Anterior cingulate cortex (tissue), 58 donors: ENCODE measurements around the gene PHRF1.
"Not testable (repeated sequence)": the region's sequence is repeated elsewhere in the genome, so short reads cannot be mapped to it uniquely, and the experiment has no call there.

ENCODE experiments used
- DNase-seq, 58 donors: peaks; one replicate each; lab custom pipeline; 2025; lab: John Stamatoyannopoulos, UW

PHRF1 gene

DNA sequence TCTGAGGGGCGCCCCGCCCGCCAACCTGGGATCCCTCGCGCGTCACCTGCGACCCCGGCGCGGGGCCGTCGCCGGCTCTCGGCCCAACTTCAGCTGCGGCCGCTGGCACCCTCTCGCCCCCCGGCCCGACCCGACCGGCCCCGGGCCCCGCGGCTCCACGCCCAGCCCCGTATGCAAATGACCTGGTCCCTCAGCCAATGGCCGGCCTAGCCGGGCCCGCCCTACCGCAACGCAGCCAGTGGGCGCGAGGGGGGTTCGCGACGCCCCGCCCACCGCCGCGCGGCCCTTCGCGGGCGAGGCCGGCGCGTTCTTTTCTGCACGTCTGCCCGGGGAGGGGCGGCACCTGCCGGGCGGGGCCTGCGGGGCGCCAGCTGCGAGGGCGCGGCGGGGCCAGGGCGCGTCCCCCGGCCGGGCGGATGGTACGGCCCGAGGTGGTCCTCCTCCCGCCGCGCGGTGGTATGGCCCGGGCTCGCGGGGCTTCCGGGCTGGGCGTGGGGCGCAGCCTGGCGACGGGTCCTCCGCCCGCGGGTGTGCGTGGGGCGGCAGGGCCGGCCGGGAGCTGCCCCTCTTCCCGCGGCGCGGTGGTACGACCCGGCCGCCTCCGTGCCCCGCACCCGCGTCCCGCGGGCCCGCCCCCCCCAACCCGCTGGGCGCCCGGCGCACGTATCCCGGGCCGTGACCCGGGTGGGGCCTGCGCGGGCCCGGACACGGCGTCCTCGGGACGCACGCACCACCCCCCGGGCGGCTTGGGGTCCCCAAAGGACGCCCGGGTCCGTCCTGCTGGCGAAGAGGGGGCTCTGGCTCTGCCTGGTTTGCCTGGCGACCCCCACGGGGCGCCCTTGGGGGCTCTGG lies 7.7 kb upstream of the PHRF1 start:
- DNase-seq: peak; percentile 15 to 94 (median 83)

DNA sequence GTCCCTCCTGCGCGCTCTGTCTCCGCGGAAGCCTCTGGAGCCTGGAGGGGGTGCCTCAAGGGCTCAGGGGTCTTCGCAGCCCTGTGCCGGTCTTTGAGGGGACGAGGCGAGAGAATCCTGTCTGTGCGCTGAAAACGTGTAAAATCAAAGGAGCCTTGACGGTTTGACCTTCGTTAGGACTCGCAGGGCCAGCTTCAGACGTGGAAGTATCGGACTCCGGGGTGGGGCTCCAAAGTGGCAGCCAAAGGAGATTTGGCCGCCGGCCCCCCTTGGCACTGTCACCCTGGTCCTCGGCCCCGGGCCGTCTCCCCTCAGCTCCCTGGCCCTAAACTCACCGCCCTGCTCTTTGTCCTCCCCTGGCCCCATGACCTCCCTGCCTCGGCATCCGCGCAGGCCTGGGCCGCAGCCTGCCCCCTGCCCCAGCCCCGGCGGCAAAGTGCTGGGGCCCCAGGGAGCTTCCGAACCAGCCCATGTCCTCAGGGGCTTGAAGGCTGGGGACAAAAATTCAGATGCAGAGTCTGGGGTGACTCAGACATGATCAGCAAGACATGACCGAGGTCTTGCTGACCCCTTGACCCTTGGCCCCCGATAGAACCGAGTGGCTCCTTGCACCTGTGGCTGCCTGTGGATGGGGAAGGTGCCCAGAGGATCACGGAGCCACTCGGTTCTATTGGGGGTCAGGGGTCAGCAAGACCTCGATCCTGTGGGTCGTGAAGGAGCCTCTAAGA lies 6.9 kb upstream of the PHRF1 start:
- no peak for DNase-seq

DNA sequence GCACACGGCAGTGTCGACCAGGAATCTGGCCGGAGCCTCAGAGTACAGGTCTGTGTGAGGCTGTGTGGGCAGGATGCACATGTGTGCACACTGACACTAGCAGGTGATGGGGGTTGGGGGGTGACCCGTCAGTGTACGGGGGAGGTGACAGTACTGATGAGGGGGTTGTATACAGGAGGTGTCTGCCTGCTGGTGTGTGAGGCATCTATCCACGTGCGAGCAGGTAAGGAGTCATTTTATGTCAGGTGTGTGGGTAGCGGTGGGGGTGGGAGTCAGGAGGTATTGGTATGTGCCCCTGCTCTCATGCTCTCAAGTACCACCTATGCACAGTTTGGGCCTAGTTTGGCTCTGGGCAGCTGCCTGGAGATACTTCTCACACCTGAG lies 4.5 kb upstream of the PHRF1 start:
- no peak for DNase-seq

DNA sequence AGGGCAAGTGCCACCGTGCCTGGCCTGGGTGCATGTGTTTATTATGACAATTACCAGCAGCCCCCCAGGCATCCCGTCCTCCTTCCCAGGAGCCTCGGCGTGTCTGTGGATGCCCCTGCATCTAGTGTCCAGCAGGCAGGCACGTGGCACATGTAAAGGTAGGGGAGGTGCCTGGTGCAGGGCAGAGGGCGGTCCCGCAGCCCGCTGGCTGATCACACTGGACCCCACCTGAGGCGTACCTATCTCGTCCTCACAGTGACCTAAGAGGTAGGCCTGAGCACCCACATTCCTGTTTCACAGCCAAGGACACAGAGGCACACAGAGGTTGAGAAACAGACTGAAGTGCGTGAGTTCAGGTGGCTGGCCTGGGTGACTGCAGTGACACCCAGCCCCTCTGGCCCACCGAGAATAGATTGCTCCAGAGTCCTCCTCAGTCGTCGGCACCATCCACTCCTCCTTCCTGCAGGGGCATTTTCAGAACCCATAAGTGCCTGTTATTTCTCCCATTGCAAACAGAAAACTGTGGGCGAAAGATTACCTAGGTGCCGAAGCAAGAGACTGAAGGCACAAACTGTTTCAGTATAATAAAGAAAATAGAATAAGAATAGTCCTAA lies 3.0 kb upstream of the PHRF1 start:
- no peak for DNase-seq

DNA sequence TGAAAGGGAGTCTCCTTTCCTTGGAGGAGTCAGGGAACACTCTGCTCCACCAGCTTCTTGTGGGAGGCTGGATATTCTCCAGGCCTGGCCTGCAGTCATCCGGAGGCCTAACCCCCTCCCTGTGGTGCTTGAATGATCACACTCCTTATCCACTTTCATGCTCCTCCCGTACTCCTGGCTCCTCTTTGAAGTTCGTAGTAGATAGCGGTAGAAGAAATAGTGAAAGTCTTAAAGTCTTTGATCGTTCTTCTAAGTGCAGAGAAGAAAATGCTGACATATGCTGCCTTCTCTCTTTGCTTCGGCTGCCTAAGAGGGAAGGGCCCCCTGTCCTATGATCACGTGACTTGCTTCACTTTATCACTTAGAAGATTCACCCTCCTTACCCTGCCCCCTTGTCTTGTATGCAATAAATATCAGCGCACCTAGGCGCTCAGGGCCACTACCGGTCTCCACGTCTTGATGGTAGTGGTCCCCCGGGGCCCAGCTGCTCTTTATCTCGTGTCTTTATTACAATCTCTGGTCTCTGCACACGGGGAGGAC lies 2.2 kb upstream of the PHRF1 start:
- DNase-seq: not testable (repeated sequence)

DNA sequence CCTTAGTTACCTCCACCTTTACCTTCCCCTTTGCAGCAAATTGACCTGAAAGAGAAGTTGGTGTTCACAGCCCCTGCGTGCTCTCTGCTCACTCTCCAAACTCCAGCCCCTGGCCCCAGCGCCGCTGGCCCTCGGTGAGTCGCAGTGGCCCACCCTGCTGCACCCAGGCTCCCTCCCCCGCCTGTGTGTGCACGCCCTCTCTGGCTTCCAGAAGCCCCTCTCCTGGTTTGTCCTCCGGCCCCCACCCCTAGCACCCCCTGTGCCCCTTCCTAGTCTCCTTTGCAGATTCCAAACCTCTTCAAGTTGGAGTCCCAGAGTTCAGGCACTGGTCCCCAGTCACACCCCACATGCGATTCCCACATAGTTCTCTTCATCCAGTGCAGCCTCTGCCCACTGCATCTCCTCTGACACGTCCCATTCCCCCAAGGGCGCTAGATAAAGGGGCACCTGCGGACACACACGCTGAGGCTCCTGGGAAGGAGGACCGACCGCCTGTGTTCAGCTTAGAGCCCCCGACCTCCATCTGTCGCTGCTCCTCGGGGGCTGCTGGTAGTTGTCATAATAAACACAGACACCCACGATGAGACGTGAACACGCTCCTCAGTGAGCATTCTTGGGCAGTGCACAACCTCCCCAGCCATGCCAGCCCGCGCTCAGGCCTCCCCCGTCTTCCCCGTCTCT lies 1.5 kb upstream of the PHRF1 start:
- DNase-seq: no peak

DNA sequence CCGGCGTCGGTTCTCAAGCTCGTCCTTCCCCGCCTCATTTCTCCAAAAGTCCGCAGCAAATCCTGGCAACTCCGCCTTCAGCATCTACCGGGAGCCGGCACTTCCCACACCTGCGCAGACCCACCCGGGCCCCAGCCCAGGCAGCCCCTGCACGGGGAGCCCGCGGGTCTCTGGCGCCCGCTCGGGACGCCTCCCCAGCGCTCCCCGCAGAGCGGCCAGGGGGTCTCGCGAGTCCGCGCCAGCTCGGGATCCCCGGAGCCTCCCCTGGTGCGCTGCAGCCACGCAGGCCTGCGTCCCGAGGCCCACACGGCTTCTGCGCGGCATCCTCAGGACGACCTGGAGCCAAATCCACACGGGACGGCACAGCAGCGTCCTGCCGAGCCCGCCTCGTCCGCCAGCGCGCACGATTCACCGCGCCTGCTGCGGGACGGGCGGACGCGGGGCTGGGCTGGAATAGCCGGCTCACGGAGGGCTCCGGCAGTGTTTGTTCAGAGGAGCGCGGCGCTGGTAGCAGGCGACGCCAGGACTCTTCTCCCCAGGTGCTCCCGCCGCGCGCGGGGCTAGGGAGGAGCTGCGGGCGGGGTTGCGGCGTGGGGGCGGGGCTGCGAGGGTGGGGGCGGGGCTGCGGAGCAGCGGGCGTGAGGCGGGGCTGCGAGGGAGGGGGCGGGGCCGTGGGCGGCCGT lies 816 bp upstream of the PHRF1 start:
- DNase-seq: peak in 4 of 58 donors; percentile 16 to 57 (median 48)

DNA sequence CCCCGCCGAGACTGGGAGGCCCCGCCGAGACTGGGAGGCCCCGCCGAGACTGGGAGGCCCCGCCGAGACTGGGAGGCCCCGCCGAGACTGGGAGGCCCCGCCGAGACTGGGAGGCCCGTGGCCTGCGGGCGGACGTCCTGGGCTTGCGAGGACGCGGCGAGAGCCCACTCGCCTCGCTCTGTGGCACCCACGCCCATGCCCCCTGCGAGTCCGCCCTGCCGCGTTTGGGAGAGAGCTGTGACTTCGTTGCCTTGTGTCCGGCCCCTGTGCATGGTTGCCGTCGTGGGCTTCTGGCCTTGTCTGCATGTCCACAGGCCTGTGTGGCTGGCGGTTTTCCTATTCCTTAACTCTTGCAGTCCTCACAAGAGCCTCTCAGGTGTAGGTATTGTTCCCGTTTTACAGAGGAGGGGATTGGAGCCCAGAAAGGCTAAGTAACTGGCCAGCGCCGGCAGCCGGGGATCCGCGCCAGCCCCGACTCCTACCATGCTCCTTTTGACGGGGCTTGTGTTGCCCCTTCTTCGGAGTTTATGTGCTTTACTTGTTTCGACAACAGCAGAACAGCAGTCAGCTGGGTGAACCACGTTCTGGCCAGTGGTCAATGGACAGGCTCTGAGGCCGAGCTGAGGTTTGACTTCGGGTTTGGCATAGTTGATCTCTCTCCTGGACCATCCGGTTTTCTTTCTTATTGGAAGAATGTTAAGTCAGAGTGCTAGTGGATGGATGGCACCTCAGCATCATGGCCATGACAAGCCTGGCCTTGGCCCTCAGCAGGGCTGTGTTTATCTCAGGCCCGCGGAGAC lies 741 bp downstream of the PHRF1 start:
- no peak for DNase-seq

DNA sequence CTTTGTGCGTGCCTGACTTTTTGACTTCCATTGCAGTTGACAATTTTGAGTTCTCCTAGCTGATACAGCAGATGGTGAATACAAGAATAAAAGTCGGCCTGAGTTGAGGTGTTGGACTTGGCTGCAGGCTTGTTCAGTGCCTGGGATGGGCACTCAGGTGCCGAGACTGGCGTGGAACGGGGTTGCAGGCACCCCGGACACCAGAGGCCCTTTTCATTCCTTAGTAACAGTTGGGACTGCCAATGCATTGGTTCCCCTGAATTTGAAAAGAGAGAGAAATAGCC lies 1.3 kb downstream of the PHRF1 start:
- DNase-seq: no peak

DNA sequence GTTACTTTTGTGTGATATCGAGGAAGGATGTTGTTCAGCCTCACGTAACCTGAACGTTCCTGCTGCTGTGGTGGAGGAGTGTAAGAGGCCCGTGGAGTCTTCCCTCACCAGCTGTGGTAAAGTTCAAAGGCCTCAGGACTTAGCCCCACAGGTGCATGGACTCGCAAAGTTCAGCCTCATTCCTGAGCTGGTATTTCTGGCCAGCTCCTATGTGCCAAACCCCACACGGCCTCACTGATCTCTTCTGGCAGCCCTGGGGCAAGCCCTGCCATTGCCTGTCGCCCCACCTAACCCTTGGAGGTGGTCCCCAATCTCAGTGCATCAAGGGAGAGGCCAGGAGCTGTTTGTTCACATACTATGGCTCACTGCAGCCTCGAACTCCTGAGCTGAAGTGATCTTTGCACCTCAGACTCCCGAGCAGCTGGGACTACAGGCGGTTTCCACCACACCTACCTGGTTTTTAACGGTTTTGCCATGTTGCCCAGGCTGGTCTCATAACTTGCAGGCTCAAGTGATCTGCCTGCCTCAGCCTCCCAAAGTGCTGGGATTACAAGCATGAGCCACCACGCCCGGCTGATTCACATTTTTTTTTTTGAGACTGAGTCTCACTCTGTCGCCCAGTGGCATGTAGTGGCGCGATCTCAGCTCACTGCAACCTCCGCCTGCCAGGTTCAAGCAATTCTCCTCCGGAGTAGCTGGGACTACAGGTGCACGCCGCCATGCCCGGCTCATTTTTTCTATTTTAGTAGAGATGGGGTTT lies 2.2 kb downstream of the PHRF1 start:
- DNase-seq: no peak

DNA sequence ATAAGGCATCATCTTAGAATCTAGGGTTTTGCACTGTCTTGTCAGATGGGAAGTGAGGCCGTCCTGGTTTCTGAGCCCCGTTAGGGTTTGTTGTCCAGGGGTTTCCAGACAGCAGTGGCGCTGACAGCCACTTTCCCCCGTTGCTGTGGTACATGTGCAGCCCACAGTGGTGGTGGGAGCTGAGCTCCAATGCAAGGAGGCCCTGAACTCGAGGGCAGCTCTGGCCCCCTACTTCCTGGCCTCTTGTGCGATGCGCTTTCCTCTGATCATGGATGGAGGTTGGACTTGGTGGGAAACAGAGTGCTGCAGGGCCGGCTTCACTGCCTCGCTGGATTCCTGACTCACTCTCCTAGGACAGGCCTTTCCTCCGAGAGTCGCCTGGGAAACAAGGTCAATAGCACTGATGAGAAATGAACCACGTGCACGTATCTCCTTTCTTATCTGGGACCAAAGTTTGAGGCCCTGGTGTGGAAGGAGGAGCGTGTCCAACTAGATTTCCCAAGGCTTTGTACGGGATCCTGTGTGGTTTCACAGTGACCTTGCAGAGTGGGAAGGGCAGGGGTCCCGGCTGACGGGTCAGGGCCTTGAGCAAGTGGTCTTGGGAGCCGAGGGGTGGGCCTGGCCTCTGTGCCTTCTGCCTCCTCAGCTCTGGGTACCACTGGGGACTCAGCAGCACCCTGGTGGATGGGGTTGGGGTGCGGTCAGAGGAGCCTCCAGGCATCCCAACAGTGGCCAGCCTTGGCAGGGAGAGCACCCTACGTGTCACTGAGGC lies 3.7 kb downstream of the PHRF1 start:
- DNase-seq: no peak

DNA sequence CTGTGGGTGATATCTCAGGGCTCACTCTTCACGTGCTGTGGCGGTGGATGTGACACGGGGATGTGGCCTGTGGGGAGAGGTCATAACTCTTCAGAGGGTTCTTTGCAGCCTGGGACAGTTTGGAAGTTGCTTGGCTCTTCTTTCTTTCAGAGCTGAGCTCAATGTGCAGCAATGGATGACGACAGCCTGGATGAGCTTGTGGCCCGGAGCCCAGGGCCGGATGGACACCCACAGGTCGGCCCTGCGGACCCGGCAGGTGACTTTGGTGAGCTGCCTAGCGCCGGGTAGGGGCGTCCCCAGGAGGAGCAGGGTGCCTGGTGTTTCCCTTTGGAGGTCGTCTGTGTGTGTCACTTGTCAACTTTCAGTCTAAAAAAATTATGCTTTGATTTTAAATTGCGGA lies 5.1 kb downstream of the PHRF1 start:
- DNase-seq: no peak

DNA sequence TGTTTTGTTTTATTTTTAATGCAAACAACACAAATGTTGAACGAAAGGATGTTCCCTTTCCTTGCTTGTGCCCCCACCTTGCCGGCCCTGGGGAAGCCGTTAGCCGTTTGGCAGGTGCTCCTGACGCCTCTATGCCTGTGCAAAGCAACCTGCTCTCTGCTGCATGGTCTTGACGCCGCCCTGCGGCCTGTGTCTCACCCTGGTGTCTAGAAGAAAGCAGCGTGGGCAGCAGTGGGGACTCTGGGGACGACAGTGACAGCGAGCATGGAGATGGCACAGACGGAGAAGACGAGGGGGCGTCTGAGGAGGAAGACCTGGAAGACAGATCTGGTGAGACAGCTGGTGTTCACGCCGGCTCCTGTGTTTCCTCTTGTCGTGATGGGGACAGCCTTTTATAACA lies 5.5 kb downstream of the PHRF1 start:
- DNase-seq: peak in 31 of 58 donors; percentile 12 to 82 (median 49)

DNA sequence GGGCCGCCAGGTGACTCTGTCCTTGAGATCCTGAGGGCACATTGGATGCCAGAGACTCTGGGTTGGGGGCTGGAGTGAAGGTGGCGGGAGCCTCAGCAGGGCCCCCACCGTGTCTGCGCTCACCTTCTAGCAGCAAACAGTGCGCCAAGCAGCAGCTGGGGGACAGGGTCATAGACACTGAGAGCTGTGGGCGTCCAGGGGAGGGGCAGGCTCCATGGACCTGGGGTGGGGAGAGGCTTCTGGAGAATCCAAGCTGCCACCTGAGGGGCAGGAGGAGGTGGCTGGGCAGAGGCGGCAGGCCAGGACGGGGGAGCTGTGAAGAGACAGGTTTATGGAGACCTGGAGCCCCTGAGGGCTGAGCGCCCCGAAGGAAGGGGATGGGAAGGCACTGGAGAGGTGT lies 8.0 kb downstream of the PHRF1 start:
- no peak for DNase-seq

DNA sequence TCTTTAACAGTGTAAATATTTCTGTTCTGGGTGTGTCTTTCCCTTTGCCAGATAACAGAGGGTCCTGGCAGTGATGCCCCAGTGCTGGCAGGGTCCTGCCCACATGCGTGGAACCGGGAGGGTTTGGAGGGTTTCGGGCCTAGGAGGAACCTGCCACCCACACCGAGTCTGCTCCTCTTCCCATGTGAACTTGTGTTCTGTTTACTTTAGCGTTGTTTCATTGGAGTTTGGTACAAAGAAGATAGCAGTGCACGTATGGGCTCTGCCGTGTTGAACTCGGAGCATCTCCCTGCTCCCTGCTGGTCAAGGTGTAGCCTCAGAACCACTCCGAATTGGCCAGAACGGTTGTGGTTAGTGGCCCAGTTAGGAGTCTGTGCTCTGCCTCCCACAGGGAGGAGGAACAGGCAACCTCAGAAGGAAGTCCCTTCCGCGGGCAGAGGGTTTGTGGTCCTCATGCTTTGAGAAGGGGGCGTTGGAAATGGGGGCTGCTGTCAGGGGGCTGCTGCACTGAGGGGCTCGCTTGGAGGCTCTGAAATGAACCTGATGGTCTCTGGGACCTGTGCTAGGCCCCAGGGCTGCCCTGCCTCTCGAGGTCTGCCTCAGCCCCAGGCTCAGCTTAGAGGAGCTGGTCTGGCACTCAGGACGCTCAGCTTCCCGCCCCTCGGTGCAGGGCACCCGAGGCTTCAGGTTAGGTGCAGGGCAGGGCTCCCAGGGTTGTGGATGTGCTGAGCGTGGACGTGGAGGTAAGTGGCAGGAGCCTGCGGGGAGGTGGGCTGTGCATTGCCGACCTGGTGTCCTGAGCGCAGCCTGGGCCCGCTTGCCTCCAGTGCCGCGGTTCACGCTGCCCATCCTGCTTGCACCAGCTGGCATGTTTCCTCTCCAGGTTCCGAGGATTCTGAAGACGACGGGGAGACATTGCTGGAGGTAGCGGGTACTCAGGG lies 10.4 kb downstream of the PHRF1 start:
- no peak for DNase-seq

DNA sequence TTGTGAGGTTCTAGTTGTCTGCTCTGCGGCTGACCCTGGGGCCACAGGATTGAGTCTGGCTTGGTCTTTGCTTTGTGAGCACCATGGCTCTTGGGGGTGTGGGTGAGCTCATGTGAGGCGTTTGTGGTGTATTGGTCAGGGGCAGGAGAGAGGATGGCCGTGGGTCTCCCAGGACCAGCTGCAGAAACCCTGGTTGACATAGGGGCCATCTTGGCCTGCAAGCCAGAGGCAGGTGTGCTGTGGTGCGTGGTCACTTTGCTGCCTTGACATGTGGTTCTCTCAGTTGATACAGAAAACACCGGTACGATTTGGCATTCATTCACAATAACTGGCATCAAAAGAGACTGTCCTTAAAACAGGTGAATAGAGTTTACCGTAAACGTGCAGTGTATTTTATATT lies 11.3 kb downstream of the PHRF1 start:
- DNase-seq: no peak

DNA sequence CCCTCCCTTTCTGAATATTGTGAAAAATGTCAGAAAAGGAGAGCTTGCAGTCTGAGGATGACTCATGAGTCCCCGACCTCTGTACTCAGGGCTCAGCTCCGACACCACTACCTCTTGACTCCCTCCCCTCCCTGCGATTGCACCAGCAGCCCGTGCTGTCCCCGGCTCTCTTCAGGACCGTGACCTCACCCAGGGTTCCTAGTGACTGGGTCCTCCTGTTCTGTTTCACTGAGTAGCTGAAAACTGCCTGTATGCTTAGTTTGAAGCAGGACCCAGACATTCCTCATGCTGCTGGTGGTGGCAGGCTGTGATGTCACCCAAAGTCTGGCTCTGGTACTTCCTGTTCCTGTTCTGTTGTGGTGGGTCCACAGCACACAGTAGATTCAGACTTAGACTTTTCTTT lies 11.7 kb downstream of the PHRF1 start:
- DNase-seq: peak in 1 of 58 donors; percentile 15
